HG03342 (cell line): Measurements from ENCODE around the gene LY6G6C.

ENCODE experiments used
- ATAC-seq: cut with Tn5 transposase; IDR thresholded peaks from one replicate; pipeline ENCODE4 v1.9.1; 2021; ENCODE audit warnings: mild to moderate bottlenecking, moderate library complexity; ENCODE audit not compliant: unreplicated experiment

Gene LY6G6C

GRCh38 chr6:31687321-31687720, 34.2 kb downstream of the LY6G6C start:
- ATAC-seq = no peak

GRCh38 chr6:31686483-31686882, 35.1 kb downstream of the LY6G6C start:
- no peak for ATAC-seq

GRCh38 chr6:31683591-31683990, 38.0 kb downstream of the LY6G6C start:
- ATAC-seq = no peak

GRCh38 chr6:31681135-31681671, 40.3 kb downstream of the LY6G6C start:
- ATAC-seq = no peak

- no peak for ATAC-seq
These were observed 41.1 kb downstream of the LY6G6C start, which contains the start of gene LY6G5C for GRCh38 chr6:31680226-31681134. LY6G5C (minus strand) TSS chr6:31681067; CDS start chr6:31680373, 694 bp downstream.

- ATAC-seq = no peak
These were observed 43.6 kb downstream of the LY6G6C start for GRCh38 chr6:31677955-31678354.

GRCh38 chr6:31676904-31677303, 44.6 kb downstream of the LY6G6C start:
- no peak for ATAC-seq

GRCh38 chr6:31676322-31676903, 45.1 kb downstream of the LY6G6C start:
- ATAC-seq = no peak

GRCh38 chr6:31669676-31670075, 51.9 kb downstream of the LY6G6C start, which contains the start of gene LY6G5B:
LY6G5B (plus strand) TSS chr6:31669976; CDS start chr6:31670951, 975 bp downstream.
- ATAC-seq = no peak
